ENCODE data around the gene USB1. TPM values are rescaled to one million over a fixed set of nuclear protein-coding genes. Genes with fewer than 3 reads are reported as not detected.

The USB1 gene
- total RNA-seq, 1 experiment from 2014 or later, result 91.2 TPM

DNA sequence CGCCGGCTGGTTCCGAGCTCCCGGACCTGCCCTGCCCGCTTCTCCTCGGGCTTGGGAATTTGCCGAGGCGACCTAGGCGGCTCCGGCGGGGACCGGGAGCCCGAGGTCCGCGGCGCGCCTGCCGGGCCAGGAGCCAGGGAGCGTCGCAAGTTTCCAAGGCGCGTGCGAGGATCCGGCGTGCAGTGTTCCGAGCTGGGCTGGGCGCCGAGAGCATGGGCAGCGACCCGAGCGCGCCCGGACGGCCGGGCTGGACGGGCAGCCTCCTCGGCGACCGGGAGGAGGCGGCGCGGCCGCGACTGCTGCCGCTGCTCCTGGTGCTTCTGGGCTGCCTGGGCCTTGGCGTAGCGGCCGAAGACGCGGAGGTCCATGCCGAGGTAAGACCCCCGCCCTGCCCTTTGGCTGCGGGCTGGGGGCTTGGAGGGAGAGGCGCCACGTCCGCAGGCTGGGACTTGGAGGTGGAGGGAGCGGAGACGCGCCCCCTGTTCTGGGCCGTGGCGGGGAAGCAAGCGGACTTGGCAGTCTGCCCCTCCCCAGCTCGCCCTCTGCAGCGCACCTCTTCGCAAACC is 25.0 kb downstream of the USB1 start:
- TF ChIP-seq, protein P1, sequence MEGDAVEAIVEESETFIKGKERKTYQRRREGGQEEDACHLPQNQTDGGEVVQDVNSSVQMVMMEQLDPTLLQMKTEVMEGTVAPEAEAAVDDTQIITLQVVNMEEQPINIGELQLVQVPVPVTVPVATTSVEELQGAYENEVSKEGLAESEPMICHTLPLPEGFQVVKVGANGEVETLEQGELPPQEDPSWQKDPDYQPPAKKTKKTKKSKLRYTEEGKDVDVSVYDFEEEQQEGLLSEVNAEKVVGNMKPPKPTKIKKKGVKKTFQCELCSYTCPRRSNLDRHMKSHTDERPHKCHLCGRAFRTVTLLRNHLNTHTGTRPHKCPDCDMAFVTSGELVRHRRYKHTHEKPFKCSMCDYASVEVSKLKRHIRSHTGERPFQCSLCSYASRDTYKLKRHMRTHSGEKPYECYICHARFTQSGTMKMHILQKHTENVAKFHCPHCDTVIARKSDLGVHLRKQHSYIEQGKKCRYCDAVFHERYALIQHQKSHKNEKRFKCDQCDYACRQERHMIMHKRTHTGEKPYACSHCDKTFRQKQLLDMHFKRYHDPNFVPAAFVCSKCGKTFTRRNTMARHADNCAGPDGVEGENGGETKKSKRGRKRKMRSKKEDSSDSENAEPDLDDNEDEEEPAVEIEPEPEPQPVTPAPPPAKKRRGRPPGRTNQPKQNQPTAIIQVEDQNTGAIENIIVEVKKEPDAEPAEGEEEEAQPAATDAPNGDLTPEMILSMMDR (IDR thresholded peaks at IDR 0.05; ENCODE audit: insufficient read depth in 1 of 2, low read depth in 1 of 2, low read length in 1 of 2, severe bottlenecking in 1 of 2, unreplicated experiment in 1 of 2), result no peak
- Mint-ChIP-seq H3K9me3 (ENCODE audit: unreplicated experiment) (no peaks in the 10 kb centered on the region), H3K36me3 (ENCODE audit: insufficient read depth, unreplicated experiment) (peaks cover 12% of the 10 kb centered on the region), H3K27ac (ENCODE audit: unreplicated experiment) (no peak overlapping the region), H3K4me1 (ENCODE audit: low read depth, unreplicated experiment) (peaks cover 14% of the 10 kb centered on the region), H3K4me3 (ENCODE audit: unreplicated experiment) (peak overlapping the region; percentile 81), H3K27me3 (ENCODE audit: insufficient read depth, unreplicated experiment) (no peaks in the 10 kb centered on the region)
- BruUV-seq (replicated peaks), result no TSS peak
- Histone ChIP-seq H3K36me3 (ENCODE audit: control insufficient read depth, insufficient read depth, low read length) (no peaks in the 10 kb centered on the region), H3K27me3 (replicated peaks; ENCODE audit: control insufficient read depth, insufficient read depth, low read length) (no peaks in the 10 kb centered on the region), H3K4me1 (peaks cover 16% of the 10 kb centered on the region), H3K4me3 (ENCODE audit: low read depth, low read length) (peak overlapping the region; percentile 74), H3K9me3 (no peaks in the 10 kb centered on the region)
- ChIA-PET POLR2A (interaction anchor here (1.1 to 1.4 kb wide), 3 partner anchors 26 to 103 kb away, joined by 4 to 7 read pairs (median 6); partner anchors contain the start of genes CFAP20 and ZNF319), CTCF (interaction anchor here (0.6 to 2.0 kb wide), 5 partner anchors 24 to 103 kb away, joined by 3 to 14 read pairs (median 4); partner anchors contain the start of gene CFAP20)
- peak in 1 of 2 experiments; percentile 71 for DNase-seq
- intact Hi-C loops (cut with micrococcal nuclease; ENCODE audit: unreplicated experiment), result loop anchor here (1.0 to 10.0 kb wide), 2 partner anchors 37 to 729 kb away; no protein-coding TSS in a partner anchor

DNA sequence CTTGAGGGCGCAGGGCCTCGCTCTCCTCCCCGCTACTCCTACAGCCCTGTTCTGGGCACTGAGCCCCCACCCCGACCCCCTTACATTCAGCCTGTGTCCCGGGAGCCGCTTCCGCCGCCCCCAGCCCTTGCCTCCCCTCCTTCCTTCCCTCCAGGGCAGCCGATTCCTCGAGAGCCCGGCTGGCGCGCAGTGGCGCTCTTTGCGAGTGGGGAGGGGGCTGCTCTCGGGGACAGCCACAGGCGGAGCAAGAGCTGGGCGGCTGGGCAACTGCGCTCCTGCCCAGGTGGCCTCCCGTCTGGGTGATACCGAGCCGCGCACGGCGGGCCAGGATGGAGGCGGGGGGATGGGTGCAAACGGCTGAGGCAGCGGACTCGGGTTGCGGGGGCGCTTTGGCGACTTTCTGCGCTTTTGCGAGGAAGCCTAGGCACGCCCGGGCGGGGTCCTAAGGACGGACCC is 25.5 kb downstream of the USB1 start:
- peaks cover 16% of the 10 kb centered on the region for H3K4me1 ChIP-seq
- ChIA-PET CTCF (interaction anchor here (0.7 to 2.0 kb wide), 5 partner anchors 37 to 121 kb away, joined by 3 to 14 read pairs (median 5); partner anchors contain the start of gene CFAP20), POLR2A (interaction anchor here (1.1 to 1.4 kb wide), 3 partner anchors 26 to 102 kb away, joined by 4 to 7 read pairs (median 6); partner anchors contain the start of genes CFAP20 and ZNF319)
- peak in 1 of 2 experiments; percentile 38 for DNase-seq
- peak overlapping the region; percentile 74 for H3K4me3 ChIP-seq (ENCODE audit: low read depth, low read length)
- H3K27me3 ChIP-seq (replicated peaks; ENCODE audit: control insufficient read depth, insufficient read depth, low read length), result no peaks in the 10 kb centered on the region
- intact Hi-C loops (cut with micrococcal nuclease; ENCODE audit: unreplicated experiment), result loop anchor here (1.0 to 10.0 kb wide), 2 partner anchors 37 to 728 kb away; no protein-coding TSS in a partner anchor
- Mint-ChIP-seq H3K9me3 (ENCODE audit: unreplicated experiment) (no peaks in the 10 kb centered on the region), H3K27me3 (ENCODE audit: insufficient read depth, unreplicated experiment) (no peaks in the 10 kb centered on the region), H3K4me3 (ENCODE audit: unreplicated experiment) (peak overlapping the region; percentile 81), H3K36me3 (ENCODE audit: insufficient read depth, unreplicated experiment) (peaks cover 12% of the 10 kb centered on the region), H3K4me1 (ENCODE audit: low read depth, unreplicated experiment) (peaks cover 14% of the 10 kb centered on the region), H3K27ac (ENCODE audit: unreplicated experiment) (no peak overlapping the region)
- no peaks in the 10 kb centered on the region for H3K36me3 ChIP-seq (ENCODE audit: control insufficient read depth, insufficient read depth, low read length)
- H3K9me3 ChIP-seq, result no peaks in the 10 kb centered on the region
- BruUV-seq (replicated peaks), result TSS peak; percentile 6
- TF ChIP-seq, protein P1 (IDR thresholded peaks at IDR 0.05; ENCODE audit: insufficient read depth in 1 of 2, low read depth in 1 of 2, low read length in 1 of 2, severe bottlenecking in 1 of 2, unreplicated experiment in 1 of 2), result no peak

DNA sequence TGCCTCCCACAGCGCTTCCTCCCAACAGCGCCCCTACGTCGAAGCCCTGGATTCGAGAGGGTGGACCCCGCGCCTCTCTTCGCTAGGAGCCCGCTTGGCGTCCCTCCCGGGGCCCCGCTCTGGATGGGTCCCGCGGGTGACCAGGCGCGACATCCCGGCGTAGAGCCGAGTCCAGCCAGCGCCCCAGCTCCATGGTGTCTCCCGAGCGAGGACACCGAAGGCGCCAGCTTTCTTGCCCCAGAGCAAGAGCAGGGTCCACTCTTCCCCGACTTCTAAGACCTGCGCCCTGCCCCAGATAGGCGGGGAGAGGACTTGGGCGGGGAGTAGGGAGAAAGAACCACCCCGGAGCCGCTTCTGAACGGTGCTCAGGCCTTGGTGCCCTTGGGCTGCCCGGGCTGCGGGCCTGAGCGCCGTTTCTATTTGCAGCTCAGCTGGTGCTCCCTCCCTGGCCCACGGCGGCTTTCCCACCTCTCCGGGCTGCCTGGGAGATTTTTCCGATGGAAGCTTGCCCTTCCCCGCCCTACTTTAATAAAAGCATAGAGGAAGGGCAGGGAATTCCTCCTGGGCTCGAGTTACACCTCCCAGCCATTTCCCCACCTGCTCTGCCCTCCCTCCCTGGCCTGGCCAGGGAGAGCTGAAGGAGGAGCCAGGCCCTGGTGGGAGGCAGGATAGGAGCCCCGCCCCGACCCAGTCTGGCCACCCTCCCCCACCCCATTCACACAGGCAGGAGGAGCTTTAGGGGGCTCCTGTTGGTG is 26.1 kb downstream of the USB1 start:
- Histone ChIP-seq H3K9me3 (no peaks in the 10 kb centered on the region), H3K27me3 (replicated peaks; ENCODE audit: control insufficient read depth, insufficient read depth, low read length) (no peaks in the 10 kb centered on the region), H3K36me3 (ENCODE audit: control insufficient read depth, insufficient read depth, low read length) (no peaks in the 10 kb centered on the region), H3K4me3 (ENCODE audit: low read depth, low read length) (peak overlapping the region; percentile 74), H3K4me1 (peaks cover 16% of the 10 kb centered on the region)
- Mint-ChIP-seq H3K36me3 (ENCODE audit: insufficient read depth, unreplicated experiment) (peaks cover 12% of the 10 kb centered on the region), H3K9me3 (ENCODE audit: unreplicated experiment) (no peaks in the 10 kb centered on the region), H3K27me3 (ENCODE audit: insufficient read depth, unreplicated experiment) (no peaks in the 10 kb centered on the region), H3K27ac (ENCODE audit: unreplicated experiment) (no peak overlapping the region), H3K4me3 (ENCODE audit: unreplicated experiment) (peak overlapping the region; percentile 81), H3K4me1 (ENCODE audit: low read depth, unreplicated experiment) (peaks cover 13% of the 10 kb centered on the region)
- DNase-seq, result no peak
- TF ChIP-seq, protein P1 (IDR thresholded peaks at IDR 0.05; ENCODE audit: insufficient read depth in 1 of 2, low read depth in 1 of 2, low read length in 1 of 2, severe bottlenecking in 1 of 2, unreplicated experiment in 1 of 2), result no peak
- POLR2A ChIA-PET, result no interaction called here
- intact Hi-C loops (cut with micrococcal nuclease; ENCODE audit: unreplicated experiment), result loop anchor here (10.0 kb wide), 1 partner anchor 727 kb away; no protein-coding TSS in a partner anchor
- no TSS peak for BruUV-seq (replicated peaks)
- CTCF ChIA-PET, result interaction anchor here (0.6 to 2.0 kb wide), 8 partner anchors 37 to 121 kb away, joined by 3 to 14 read pairs (median 6); no protein-coding TSS in a partner anchor

Data from Caco-2 (cell line).